Chondrocyte (in vitro differentiated cells): ENCODE measurements around the gene MMP25. TPM values are rescaled to one million over a fixed set of nuclear protein-coding genes. Genes with fewer than 3 reads are reported as not detected.
"Not testable (repeated sequence)": the region's sequence is repeated elsewhere in the genome, so short reads cannot be mapped to it uniquely, and the experiment has no call there.

Experiments
- DNase-seq: peaks from one replicate; pipeline ENCODE4 v3.0.0; 2021; ENCODE audit warnings: mixed read lengths, low spot score
- H3K27ac Mint-ChIP-seq: one replicate; pipeline ENCODE4 v1.8.0; 2021; ENCODE audit warnings: mild to moderate bottlenecking, moderate library complexity, mixed read lengths; ENCODE audit not compliant: unreplicated experiment
- H3K27me3 Mint-ChIP-seq: 2 replicates; pipeline ENCODE4 v1.8.0; 2021; ENCODE audit warnings: low read depth, mixed read lengths
- H3K36me3 Mint-ChIP-seq: 2 replicates; pipeline ENCODE4 v1.8.0; 2021; ENCODE audit warnings: low read depth, mixed read lengths
- H3K4me1 Mint-ChIP-seq: 2 replicates; pipeline ENCODE4 v1.8.0; 2021; ENCODE audit warnings: low read depth, mild to moderate bottlenecking, mixed read lengths
- H3K4me3 Mint-ChIP-seq: one replicate; pipeline ENCODE4 v1.8.0; 2021; ENCODE audit warnings: mild to moderate bottlenecking, moderate library complexity, mixed read lengths; ENCODE audit not compliant: unreplicated experiment
- H3K9me3 Mint-ChIP-seq: 2 replicates; pipeline ENCODE4 v1.8.0; 2021; ENCODE audit warnings: low read depth, mixed read lengths
- CTCF ChIP-seq: fragments of 200-600 bp; sonication (generic); IDR thresholded peaks from 2 replicates; pipeline ENCODE4 v1.5.0; 2021; ENCODE audit warnings: antibody characterized with exemption, mild to moderate bottlenecking, moderate library complexity
- total RNA-seq: library from RNA; stranded (reverse); gene quantifications from 3 replicates; pipeline ENCODE4 v1.2.1, GENCODE V29; 2021

Gene MMP25
- total RNA-seq, 1 donor from 2014 or later, result not detected

- H3K9me3 Mint-ChIP-seq, result no peaks in the 10 kb centered on the region
- H3K4me3 Mint-ChIP-seq, result no peak overlapping the region
- DNase-seq, result no peak
- TF ChIP-seq CTCF, result no peak
- no peak overlapping the region for H3K27ac Mint-ChIP-seq
- H3K36me3 Mint-ChIP-seq, result peaks cover 9% of the 10 kb centered on the region
- H3K4me1 Mint-ChIP-seq, result peaks cover 3% of the 10 kb centered on the region
- peaks cover 26% of the 10 kb centered on the region for H3K27me3 Mint-ChIP-seq
Measured at GRCh38 chr16:3051009-3051408, 4.6 kb downstream of the MMP25 start.

GRCh38 chr16:3051494-3051893 lies 5.1 kb downstream of the MMP25 start:
- peaks cover 9% of the 10 kb centered on the region for H3K36me3 Mint-ChIP-seq
- no peak overlapping the region for H3K27ac Mint-ChIP-seq
- no peak overlapping the region for H3K4me3 Mint-ChIP-seq
- peaks cover 26% of the 10 kb centered on the region for H3K27me3 Mint-ChIP-seq
- no peak for TF ChIP-seq CTCF
- H3K4me1 Mint-ChIP-seq, result peaks cover 3% of the 10 kb centered on the region
- no peak for DNase-seq
- H3K9me3 Mint-ChIP-seq, result no peaks in the 10 kb centered on the region

- H3K27ac Mint-ChIP-seq, H3K9me3 Mint-ChIP-seq, DNase-seq, H3K36me3 Mint-ChIP-seq, H3K4me3 Mint-ChIP-seq, H3K4me1 Mint-ChIP-seq: not testable (repeated sequence)
- peaks cover 22% of the 10 kb centered on the region for H3K27me3 Mint-ChIP-seq
Measured at GRCh38 chr16:3052571-3053329, 6.4 kb downstream of the MMP25 start.

- not testable (repeated sequence) for H3K4me1 Mint-ChIP-seq, H3K27ac Mint-ChIP-seq, H3K36me3 Mint-ChIP-seq, DNase-seq, H3K9me3 Mint-ChIP-seq, H3K4me3 Mint-ChIP-seq
- H3K27me3 Mint-ChIP-seq, result peaks cover 17% of the 10 kb centered on the region
Measured at GRCh38 chr16:3053330-3053710, 7.0 kb downstream of the MMP25 start.

- Mint-ChIP-seq H3K4me1 (peaks cover 11% of the 10 kb centered on the region), H3K36me3 (peaks cover 9% of the 10 kb centered on the region), H3K27ac (no peak overlapping the region), H3K4me3 (no peak overlapping the region), H3K9me3 (no peaks in the 10 kb centered on the region), H3K27me3 (peaks cover 10% of the 10 kb centered on the region)
- no peak for TF ChIP-seq CTCF
- DNase-seq, result no peak
Measured at GRCh38 chr16:3054965-3055733, 8.8 kb downstream of the MMP25 start.

GRCh38 chr16:3055734-3056115 lies 9.4 kb downstream of the MMP25 start:
- not testable (repeated sequence) for H3K9me3 Mint-ChIP-seq, H3K27ac Mint-ChIP-seq, H3K4me3 Mint-ChIP-seq, H3K27me3 Mint-ChIP-seq, H3K36me3 Mint-ChIP-seq, DNase-seq
- H3K4me1 Mint-ChIP-seq, result peaks cover 14% of the 10 kb centered on the region
